Activated naive CD4-positive, alpha-beta T cell treated with anti-CD3 and anti-CD28 coated beads, Interleukin-2, amount 50 U/mL, for 72 hours (primary cell): ENCODE data around the gene AKT1. TPM values are rescaled to one million over a fixed set of nuclear protein-coding genes. Genes with fewer than 3 reads are reported as not detected.
"Not testable (repeated sequence)": the region's sequence is repeated elsewhere in the genome, so short reads cannot be mapped to it uniquely, and the experiment has no call there.

Experiments used
- ATAC-seq, 2 donors: fragments of 150-1000 bp; cut with Tn5 transposase; 2 replicates each; pipeline ENCODE4 v1.10.0; 2021; ENCODE audit warnings: mild to moderate bottlenecking in 2 of 2, moderate library complexity in 2 of 2
- DNase-seq, 2 donors: peaks; one replicate each; pipeline ENCODE4 v3.0.0; 2021 to 2022; ENCODE audit warnings: low spot score in 2 of 2
- H3K27ac Mint-ChIP-seq, 2 donors: one replicate each; pipeline ENCODE4 v1.8.0; 2022; ENCODE audit warnings: mild to moderate bottlenecking in 2 of 2, mixed read lengths in 2 of 2
- H3K36me3 Mint-ChIP-seq, 2 donors: one replicate each; pipeline ENCODE4 v1.8.0; 2022; ENCODE audit warnings: mixed read lengths in 2 of 2
- H3K9me3 Mint-ChIP-seq, 2 donors: one replicate each; pipeline ENCODE4 v1.8.0; 2022; ENCODE audit warnings: mixed read lengths in 2 of 2
- total RNA-seq, 2 donors: library from RNA; stranded (reverse); gene quantifications; one replicate each; pipeline ENCODE4 v1.2.3, GENCODE V29; 2022

The AKT1 gene
- total RNA-seq, 2 donors from 2014 or later: 111 to 113 TPM

- Mint-ChIP-seq H3K9me3 (no peaks in the 10 kb centered on the region), H3K36me3 (peaks cover 6 to 19% of the 10 kb centered on the region in 2 donors), H3K27ac (peak overlapping the region in 1 of 2 donors; percentile 85)
- ATAC-seq (no peak), DNase-seq (no peak)
These were observed 38.3 kb downstream of the AKT1 start for GRCh38 chr14:104757238-104757585.

DNA sequence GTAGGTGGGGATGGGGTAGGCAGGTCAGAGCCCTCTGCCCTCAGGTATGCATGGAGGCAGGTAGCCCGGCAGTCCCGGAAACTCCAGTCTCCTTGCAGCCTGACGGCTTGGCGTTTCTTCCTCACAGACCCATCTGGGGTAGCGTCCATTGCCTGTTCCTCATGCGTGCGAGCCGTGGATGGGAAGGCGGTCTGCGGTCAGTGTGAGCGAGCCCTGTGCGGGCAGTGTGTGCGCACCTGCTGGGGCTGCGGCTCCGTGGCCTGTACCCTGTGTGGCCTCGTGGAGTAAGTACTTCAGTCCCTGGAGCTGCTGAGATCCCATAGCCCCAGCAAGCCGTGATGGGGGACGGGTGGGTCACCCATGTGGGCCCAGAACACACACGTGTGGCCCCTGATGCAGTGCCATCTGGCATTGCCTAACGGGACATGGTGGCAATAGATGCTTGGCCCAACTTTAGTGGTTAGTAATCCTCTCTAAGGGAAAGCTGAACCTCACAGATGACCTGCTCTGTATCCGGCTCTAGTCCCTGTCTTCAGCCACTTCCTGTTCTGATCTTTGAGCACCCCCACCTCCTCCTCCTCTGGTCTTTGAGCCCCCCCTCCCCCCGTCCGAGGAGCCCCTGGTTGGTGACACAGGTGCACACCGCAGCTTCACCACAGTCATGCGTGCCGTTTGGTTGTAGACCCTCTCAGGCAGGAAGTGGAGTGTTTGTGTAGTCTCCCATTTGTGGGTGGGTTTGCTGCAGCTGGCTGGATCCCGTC, 38.9 kb downstream of the AKT1 start:
- no peak for ATAC-seq
- DNase-seq: no peak
- Mint-ChIP-seq H3K27ac (peak overlapping the region in 1 of 2 donors; percentile 85), H3K36me3 (peaks cover 6 to 19% of the 10 kb centered on the region in 2 donors), H3K9me3 (no peaks in the 10 kb centered on the region)

DNA sequence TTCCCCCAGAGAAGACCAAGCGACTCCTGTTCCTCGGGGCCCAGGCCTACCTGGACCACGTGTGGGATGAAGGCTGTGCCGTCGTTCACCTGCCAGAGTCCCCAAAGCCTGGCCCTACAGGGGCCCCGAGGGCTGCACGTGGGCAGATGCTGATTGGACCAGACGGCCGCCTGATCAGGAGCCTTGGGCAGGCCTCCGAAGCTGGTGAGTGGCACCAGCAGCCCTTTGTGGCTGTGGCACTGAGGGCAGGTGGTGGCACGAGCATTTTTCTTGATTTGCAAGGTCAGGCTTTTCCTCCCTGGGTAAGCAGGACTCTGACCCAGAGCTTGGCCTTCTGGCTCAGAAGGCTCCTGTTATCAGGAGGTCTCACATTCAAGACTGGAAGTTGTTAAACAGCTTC, 39.9 kb downstream of the AKT1 start:
- DNase-seq (no peak), ATAC-seq (no peak)
- Mint-ChIP-seq H3K36me3 (peaks cover 6 to 15% of the 10 kb centered on the region in 2 donors), H3K9me3 (no peaks in the 10 kb centered on the region), H3K27ac (no peak overlapping the region)

DNA sequence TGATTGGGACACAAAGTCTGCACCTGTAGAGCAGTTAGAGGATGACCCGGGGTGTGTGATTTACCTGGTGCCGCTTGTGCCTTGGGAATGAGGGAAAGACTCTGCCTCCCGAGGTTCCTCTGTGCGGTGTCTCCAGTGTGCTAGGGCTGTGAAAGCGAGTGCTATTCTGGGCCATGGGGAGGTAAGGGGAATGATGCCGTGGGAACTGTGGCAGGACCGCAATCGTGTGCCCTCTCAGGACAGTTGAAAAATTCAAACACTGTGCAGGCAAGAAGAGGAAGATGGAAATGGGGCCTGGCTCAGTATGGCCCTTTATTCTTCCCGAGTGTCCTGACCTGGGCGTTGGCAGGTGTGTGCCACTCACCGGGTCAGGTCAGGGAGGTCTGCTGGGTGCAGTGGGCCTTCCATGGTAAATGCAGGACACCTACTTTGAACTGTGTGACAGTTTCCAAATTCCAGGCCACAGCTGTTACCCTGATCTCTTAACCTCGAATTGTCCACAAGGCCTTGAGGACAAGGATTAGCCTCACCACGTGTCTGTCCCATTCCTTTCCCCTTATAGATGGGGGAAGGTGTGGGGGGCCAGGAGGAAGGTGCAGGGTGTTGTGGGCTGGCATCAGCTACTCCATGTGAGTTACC, 41.2 kb downstream of the AKT1 start:
- H3K27ac Mint-ChIP-seq: peak overlapping the region; percentile 90 to 91
- no peak for DNase-seq
- no peak for ATAC-seq
- peaks cover 6 to 15% of the 10 kb centered on the region in 2 donors for H3K36me3 Mint-ChIP-seq
- no peaks in the 10 kb centered on the region for H3K9me3 Mint-ChIP-seq

- DNase-seq: peak in 1 of 2 donors; percentile 21
- Mint-ChIP-seq H3K36me3 (peaks cover 6 to 15% of the 10 kb centered on the region in 2 donors), H3K9me3 (no peaks in the 10 kb centered on the region), H3K27ac (peak overlapping the region; percentile 90 to 91)
- no peak for ATAC-seq
These were observed 41.9 kb downstream of the AKT1 start for GRCh38 chr14:104753528-104754212.

GRCh38 chr14:104752735-104753527, 42.6 kb downstream of the AKT1 start, which contains the start of gene SIVA1:
Gene SIVA1, plus strand, starts transcription at chr14:104753147. Its CDS starts 55 bp downstream, at chr14:104753202.
- no peaks in the 10 kb centered on the region for H3K9me3 Mint-ChIP-seq
- ATAC-seq: peak; percentile 92 to 93
- H3K36me3 Mint-ChIP-seq: peaks cover 6 to 15% of the 10 kb centered on the region in 2 donors
- peak within 1 kb of the TSS; percentile 90 to 92 for H3K27ac Mint-ChIP-seq
- DNase-seq: peak; percentile 99 to 100

- DNase-seq (no peak), ATAC-seq (peak; percentile 4 to 85)
- Mint-ChIP-seq H3K36me3 (peaks cover 6 to 15% of the 10 kb centered on the region in 2 donors), H3K9me3 (no peaks in the 10 kb centered on the region), H3K27ac (peak overlapping the region in 1 of 2 donors; percentile 90)
These were observed 43.2 kb downstream of the AKT1 start for GRCh38 chr14:104752423-104752734.

DNA sequence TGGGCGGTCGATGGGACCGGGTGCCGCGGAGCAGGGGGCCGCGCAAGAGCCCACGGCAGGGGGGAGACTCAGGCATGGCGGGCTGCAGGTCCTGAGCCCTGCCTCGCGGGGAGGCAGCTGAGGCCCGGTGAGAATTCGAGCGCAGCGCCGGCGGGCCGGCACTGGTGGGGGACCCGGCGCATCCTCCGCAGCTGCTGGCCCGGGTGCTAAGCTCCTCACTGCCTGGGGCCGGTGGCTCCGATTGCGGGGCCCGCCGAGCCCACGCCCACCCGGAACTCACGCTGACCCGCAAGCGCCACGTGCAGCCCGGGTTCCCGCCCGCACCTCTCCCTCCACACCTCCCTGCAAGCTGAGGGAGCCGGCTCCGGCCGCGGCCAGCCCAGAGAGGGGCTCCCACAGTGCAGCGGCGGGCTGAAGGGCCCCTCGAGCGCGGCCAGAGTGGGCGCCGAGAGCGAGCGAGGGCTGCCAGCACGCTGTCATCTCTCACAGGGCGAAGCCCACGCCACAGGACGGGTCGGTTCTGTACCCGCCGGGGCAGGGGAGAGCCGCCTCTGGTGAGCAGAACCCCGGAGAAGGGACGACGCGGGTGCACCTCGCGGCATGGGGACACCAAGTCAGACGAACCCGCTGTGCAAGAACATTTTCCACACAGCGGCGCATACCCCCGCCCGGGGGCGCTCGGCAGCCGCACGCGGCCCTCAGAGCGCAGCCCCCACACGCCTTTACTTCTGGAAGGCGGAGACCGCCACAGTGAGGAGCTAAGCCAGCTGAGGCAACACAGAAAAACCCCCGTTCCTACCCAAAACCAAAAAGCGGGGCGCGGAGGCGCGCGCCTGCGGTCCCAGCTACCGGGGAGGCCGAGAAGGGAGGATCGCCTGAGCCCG, 43.8 kb downstream of the AKT1 start:
- H3K9me3 Mint-ChIP-seq: no peaks in the 10 kb centered on the region
- H3K36me3 Mint-ChIP-seq: peaks cover 6 to 15% of the 10 kb centered on the region in 2 donors
- DNase-seq (no peak), ATAC-seq (no peak)
- peak overlapping the region in 1 of 2 donors; percentile 90 for H3K27ac Mint-ChIP-seq

- H3K27ac Mint-ChIP-seq, H3K9me3 Mint-ChIP-seq, DNase-seq, ATAC-seq: not testable (repeated sequence)
- peaks cover 6 to 15% of the 10 kb centered on the region in 2 donors for H3K36me3 Mint-ChIP-seq
These were observed 44.8 kb downstream of the AKT1 start for GRCh38 chr14:104750753-104751057.

DNA sequence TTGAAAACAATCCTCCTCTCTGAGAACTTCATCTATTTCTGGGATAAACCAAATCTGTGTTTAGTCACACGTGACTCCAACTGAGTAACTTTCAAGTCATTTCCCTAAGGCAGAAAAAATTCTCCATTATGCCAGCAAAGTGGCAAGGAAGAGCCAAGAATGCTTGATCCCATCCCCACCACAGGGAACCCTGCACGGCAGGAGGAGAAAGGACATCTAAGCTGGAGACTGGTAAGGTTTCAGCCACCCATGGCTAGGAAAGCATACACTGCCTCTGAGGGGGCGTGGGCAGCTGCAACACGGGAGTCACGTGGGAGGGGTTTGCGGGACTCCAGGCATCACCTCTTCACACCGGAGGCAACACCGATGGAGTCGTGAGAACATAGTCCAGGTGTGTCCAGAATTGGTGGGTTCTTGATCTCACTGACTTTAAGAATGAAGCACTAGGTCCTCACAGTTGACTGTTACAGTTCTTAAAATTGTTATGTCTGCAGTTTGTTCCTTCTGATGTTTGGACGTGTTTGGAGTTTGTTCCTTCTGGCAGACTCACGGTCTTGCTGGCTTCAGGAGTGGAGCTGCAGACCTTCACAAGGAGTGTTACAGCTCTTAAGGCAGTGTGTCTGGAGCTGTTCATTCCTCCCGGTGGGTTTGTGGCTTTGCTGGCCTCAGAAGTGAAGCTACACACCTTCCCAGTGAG, 45.3 kb downstream of the AKT1 start:
- H3K27ac Mint-ChIP-seq: no peak overlapping the region

DNA sequence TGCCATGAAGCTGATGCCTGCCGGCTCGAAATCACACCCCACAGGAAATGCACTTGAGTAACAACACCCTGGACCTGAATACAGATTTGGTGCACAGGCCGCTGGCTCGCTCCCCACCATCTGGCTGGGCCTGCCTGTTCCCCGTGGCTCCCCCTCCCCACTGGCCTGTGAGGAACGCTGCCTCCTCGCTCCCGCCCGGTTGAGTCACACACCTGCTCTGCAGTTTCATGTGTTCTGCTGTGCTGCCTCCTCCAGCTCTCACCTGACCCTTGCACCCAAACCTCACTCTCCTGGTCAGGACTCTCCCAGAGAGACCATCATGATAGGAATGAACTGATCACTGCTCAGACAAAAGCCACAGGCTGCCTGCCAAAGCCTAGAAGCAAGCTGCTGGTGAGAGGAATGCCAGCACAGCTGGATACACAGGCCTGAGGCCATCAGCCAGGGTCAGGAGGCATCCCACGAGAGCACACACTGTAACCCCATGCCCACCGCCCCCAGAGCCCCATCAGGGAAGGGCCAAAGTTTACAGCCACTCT, 46.4 kb downstream of the AKT1 start:
- H3K36me3 Mint-ChIP-seq: peaks cover 6 to 8% of the 10 kb centered on the region in 2 donors
- no peaks in the 10 kb centered on the region for H3K9me3 Mint-ChIP-seq
- ATAC-seq: no peak
- H3K27ac Mint-ChIP-seq: no peak overlapping the region
- no peak for DNase-seq

More for the DNA sequence above, 45.3 kb downstream of the AKT1 start:
- H3K9me3 Mint-ChIP-seq: no peaks in the 10 kb centered on the region
- H3K36me3 Mint-ChIP-seq: peaks cover 6 to 14% of the 10 kb centered on the region in 2 donors
- ATAC-seq (no peak), DNase-seq (no peak)

DNA sequence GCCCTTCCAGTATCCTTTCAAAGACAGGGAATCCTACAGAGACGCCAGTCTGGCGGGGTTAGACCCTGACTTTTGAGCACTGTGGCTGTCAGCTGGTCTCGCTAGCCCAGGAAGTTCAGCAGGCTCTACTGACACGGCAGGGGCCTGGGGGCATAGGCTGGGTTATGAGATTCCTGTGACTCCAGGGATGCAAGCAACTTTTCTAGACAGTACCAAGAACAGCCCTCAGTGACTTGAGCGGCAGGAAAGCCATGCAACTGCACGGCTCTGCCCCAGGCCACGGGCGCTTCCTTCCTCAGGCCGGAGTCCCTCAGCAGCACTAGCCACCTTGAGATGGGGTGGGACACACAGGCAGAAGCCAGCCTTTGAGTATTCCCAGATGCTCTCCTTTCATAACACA, 47.7 kb downstream of the AKT1 start:
- ATAC-seq (no peak), DNase-seq (no peak)
- H3K27ac Mint-ChIP-seq: no peak overlapping the region
- H3K36me3 Mint-ChIP-seq: peaks cover 0 to 1% of the 10 kb centered on the region in 2 donors
- no peaks in the 10 kb centered on the region for H3K9me3 Mint-ChIP-seq

GRCh38 chr14:104746934-104747481, 48.5 kb downstream of the AKT1 start:
- Mint-ChIP-seq H3K27ac (no peak overlapping the region), H3K36me3 (no peaks in the 10 kb centered on the region), H3K9me3 (no peaks in the 10 kb centered on the region)
- no peak for ATAC-seq
- no peak for DNase-seq

DNA sequence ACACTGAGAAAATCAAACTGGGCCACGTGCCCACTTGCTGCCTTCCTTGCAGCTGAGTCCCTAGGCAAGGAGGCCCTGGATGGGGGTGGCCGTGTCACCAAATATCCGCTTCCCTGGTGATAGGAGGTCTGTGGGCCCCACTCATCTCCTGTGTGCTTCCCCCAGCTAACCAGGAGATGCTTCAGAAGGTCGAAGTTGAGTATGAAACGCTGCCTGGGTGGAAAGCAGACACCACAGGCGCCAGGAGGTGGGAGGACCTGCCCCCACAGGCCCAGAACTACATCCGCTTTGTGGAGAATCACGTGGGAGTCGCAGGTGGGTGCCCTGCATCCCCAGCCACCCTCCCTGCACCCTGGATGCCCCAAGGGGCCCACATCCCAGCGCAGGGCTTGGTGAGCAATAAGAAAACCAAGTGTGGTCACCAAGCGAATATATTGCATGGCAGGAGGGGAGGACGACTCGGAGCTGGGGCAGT, 49.4 kb downstream of the AKT1 start:
- H3K27ac Mint-ChIP-seq: no peak overlapping the region
- ATAC-seq: peak in 1 of 2 donors; percentile 28
- no peak for DNase-seq

GRCh38 chr14:104745431-104745830, 50.1 kb downstream of the AKT1 start:
- no peaks in the 10 kb centered on the region for H3K9me3 Mint-ChIP-seq
- H3K36me3 Mint-ChIP-seq: no peaks in the 10 kb centered on the region
- H3K27ac Mint-ChIP-seq: no peak overlapping the region
- ATAC-seq (no peak), DNase-seq (no peak)

More for the DNA sequence above, 49.4 kb downstream of the AKT1 start:
- H3K36me3 Mint-ChIP-seq: no peaks in the 10 kb centered on the region
- H3K9me3 Mint-ChIP-seq: no peaks in the 10 kb centered on the region
